H1 (cell line): Measurements from ENCODE around the gene ATP13A3. TPM values are rescaled to one million over a fixed set of nuclear protein-coding genes. Genes with fewer than 3 reads are reported as not detected.

ENCODE experiments used
- CTCF ChIA-PET: fragments of 300-600 bp; sonication (Branson Sonifier 250); formaldehyde crosslinking; loops from one replicate; lab custom pipeline; 2021; ENCODE audit not compliant: partially characterized antibody; lab: Charles Lee
- POLR2A ChIA-PET: fragments of 300-600 bp; sonication (Branson Sonifier 250); formaldehyde crosslinking; loops from one replicate; lab custom pipeline; 2021; ENCODE audit warnings: inconsistent platforms; ENCODE audit not compliant: partially characterized antibody; lab: Charles Lee
- DNase-seq, 2 experiments: peaks; one replicate each; pipeline versions ENCODE4 v3.0.0 to v3.0.0-alpha.2; 2010 to 2022; ENCODE audit warnings: low spot score in 2 of 2, low read depth in 1 of 2, mixed read lengths in 1 of 2
- FAIRE-seq: peaks from 2 replicates; lab custom pipeline; 2011; peaks lifted over from hg19 to GRCh38; lab: Jason Lieb, UNC
- H2AFZ ChIP-seq: 2 replicates; pipeline ENCODE4 v1.8.1; 2012; ENCODE audit warnings: low read length, inconsistent platforms
- H2AK5ac ChIP-seq: 2 replicates; pipeline ENCODE4 v1.6.1; 2013; ENCODE audit warnings: low read depth, low read length
- H2BK120ac ChIP-seq: replicated peaks from 2 replicates; pipeline ENCODE3; 2013; ENCODE audit warnings: low read depth, low read length, inconsistent platforms
- H2BK12ac ChIP-seq: 2 replicates; pipeline ENCODE4 v1.6.1; 2013; ENCODE audit warnings: low read depth, low read length
- H2BK15ac ChIP-seq: 2 replicates; pipeline ENCODE4 v1.6.1; 2013; ENCODE audit warnings: low read length
- H2BK20ac ChIP-seq: 2 replicates; pipeline ENCODE4 v1.6.1; 2013; ENCODE audit warnings: low read length
- H2BK5ac ChIP-seq: 2 replicates; pipeline ENCODE4 v1.6.1; 2013; ENCODE audit warnings: low read depth, low read length
- H3K14ac ChIP-seq: 2 replicates; pipeline ENCODE4 v1.6.1; 2013; ENCODE audit warnings: inconsistent platforms; ENCODE audit not compliant: insufficient read length
- H3K18ac ChIP-seq: 2 replicates; pipeline ENCODE4 v1.6.1; 2013; ENCODE audit warnings: low read length; ENCODE audit errors: extremely low read depth
- H3K23ac ChIP-seq: 2 replicates; pipeline ENCODE4 v1.6.1; 2013; ENCODE audit warnings: inconsistent platforms; ENCODE audit not compliant: insufficient read length
- H3K23me2 ChIP-seq: 2 replicates; pipeline ENCODE4 v1.6.1; 2013; ENCODE audit warnings: low read depth, low read length
- H3K27ac ChIP-seq: 2 replicates; pipeline ENCODE4 v1.6.1; 2011; ENCODE audit warnings: low read depth, low read length, inconsistent platforms
- H3K27me3 ChIP-seq, 4 experiments: replicated peaks in 1 of 4; 1 replicate in 1 of 4; 2 replicates in 3 of 4; pipeline versions ENCODE4 v1.6.1 to v1.8.1; 2011 to 2013; ENCODE audit warnings: low read length in 3 of 4, mild to moderate bottlenecking in 3 of 4, inconsistent platforms in 2 of 4, mixed read lengths in 2 of 4, moderate library complexity in 1 of 4; ENCODE audit not compliant: control insufficient read depth in 3 of 4, insufficient read depth in 3 of 4; ENCODE audit errors: extremely low read depth in 1 of 4
- H3K36me3 ChIP-seq, 4 experiments: 2 replicates each; pipeline versions ENCODE4 v1.6.1 to v1.8.1; 2011 to 2013; ENCODE audit warnings: mild to moderate bottlenecking in 4 of 4, low read length in 3 of 4, moderate library complexity in 2 of 4, control low read depth in 1 of 4, inconsistent platforms in 1 of 4; ENCODE audit not compliant: insufficient read depth in 4 of 4, control insufficient read depth in 2 of 4
- H3K4ac ChIP-seq: replicated peaks from 2 replicates; pipeline ENCODE3; 2013; ENCODE audit warnings: low read length, low read depth, mixed read lengths, inconsistent platforms; ENCODE audit not compliant: insufficient read length
- H3K4me1 ChIP-seq, 4 experiments: replicated peaks in 1 of 4; 1 replicate in 1 of 4; 2 replicates in 3 of 4; pipeline versions ENCODE4 v1.6.1 to v1.8.1; 2011 to 2013; ENCODE audit warnings: low read length in 3 of 4, inconsistent platforms in 2 of 4, mixed read lengths in 1 of 4; ENCODE audit not compliant: insufficient read depth in 4 of 4, control insufficient read depth in 3 of 4
- H3K4me2 ChIP-seq, 2 experiments: 2 replicates each; pipeline versions ENCODE4 v1.6.1 to v1.8.1; 2011 to 2013; ENCODE audit warnings: low read depth in 2 of 2, low read length in 2 of 2, control low read depth in 1 of 2, inconsistent platforms in 1 of 2, mild to moderate bottlenecking in 1 of 2; ENCODE audit not compliant: insufficient read depth in 1 of 2
- H3K4me3 ChIP-seq, 4 experiments: fragments of 200-600, 300-600 bp in 1 of 4; sonication (generic), shearing (Covaris generic), sonication (Bioruptor Twin) in 1 of 4; 2 replicates each; pipeline versions ENCODE4 v1.5.1 to v1.8.1; 2011 to 2016; ENCODE audit warnings: low read length in 4 of 4, low read depth in 3 of 4, control low read depth in 2 of 4, inconsistent platforms in 2 of 4, mild to moderate bottlenecking in 2 of 4, mixed read lengths in 1 of 4, moderate library complexity in 1 of 4; ENCODE audit not compliant: insufficient read depth in 2 of 4; ENCODE audit errors: extremely low read depth in 1 of 4
- H3K56ac ChIP-seq: replicated peaks from 2 replicates; pipeline ENCODE3; 2013; ENCODE audit warnings: low read depth, mild to moderate bottlenecking, mixed read lengths, low read length, inconsistent platforms; ENCODE audit not compliant: insufficient read length
- H3K79me1 ChIP-seq: 2 replicates; pipeline ENCODE4 v1.6.1; 2013; ENCODE audit warnings: low read depth, low read length, control low read depth
- H3K79me2 ChIP-seq, 2 experiments: 2 replicates each; pipeline versions ENCODE4 v1.6.1 to v1.8.1; 2012 to 2013; ENCODE audit warnings: low read length in 2 of 2, mild to moderate bottlenecking in 2 of 2, inconsistent platforms in 1 of 2; ENCODE audit not compliant: insufficient read depth in 2 of 2, control insufficient read depth in 1 of 2
- H3K9ac ChIP-seq, 4 experiments: replicated peaks in 1 of 4; 1 replicate in 1 of 4; 2 replicates in 3 of 4; pipeline versions ENCODE4 v1.6.1 to v1.8.1; 2011 to 2013; ENCODE audit warnings: low read depth in 3 of 4, low read length in 3 of 4, control low read depth in 2 of 4, mild to moderate bottlenecking in 2 of 4, moderate library complexity in 2 of 4, inconsistent platforms in 1 of 4; ENCODE audit errors: extremely low read depth in 1 of 4
- H3K9me3 ChIP-seq, 2 experiments: 2 replicates each; pipeline versions ENCODE4 v1.6.1 to v1.8.1; 2012 to 2013; ENCODE audit warnings: mild to moderate bottlenecking in 2 of 2, moderate library complexity in 2 of 2, control low read depth in 1 of 2, inconsistent platforms in 1 of 2, low read depth in 1 of 2, low read length in 1 of 2, mixed read lengths in 1 of 2; ENCODE audit not compliant: insufficient read depth in 2 of 2
- H4K20me1 ChIP-seq, 2 experiments: replicated peaks in 1 of 2; 2 replicates each; pipeline versions ENCODE3 to v1.8.1; 2011 to 2013; ENCODE audit warnings: inconsistent platforms in 2 of 2, low read length in 2 of 2, mild to moderate bottlenecking in 1 of 2; ENCODE audit not compliant: insufficient read depth in 2 of 2, control insufficient read depth in 1 of 2
- H4K5ac ChIP-seq: 2 replicates; pipeline ENCODE4 v1.6.1; 2013; ENCODE audit warnings: low read length, low read depth, mixed read lengths, inconsistent platforms; ENCODE audit not compliant: insufficient read length
- H4K8ac ChIP-seq: 2 replicates; pipeline ENCODE4 v1.8.0; 2013; ENCODE audit warnings: mild to moderate bottlenecking, moderate library complexity, low read length, inconsistent platforms; ENCODE audit not compliant: insufficient read depth; ENCODE audit errors: extremely low read depth
- H4K91ac ChIP-seq: replicated peaks from 2 replicates; pipeline ENCODE3; 2013; ENCODE audit warnings: low read length, mixed read lengths, inconsistent platforms; ENCODE audit not compliant: insufficient read length
- SP2 ChIP-seq: IDR thresholded peaks from 2 replicates; pipeline ENCODE4 v1.6.1; 2012; ENCODE audit warnings: mild to moderate bottlenecking, low read length, inconsistent platforms
- WGBS, 2 experiments: shearing (Covaris generic) in 1 of 2; methylation state at CpG; one replicate each; pipeline versions ENCODE4 v1.1.6 to v1.1.7; 2013 to 2015; ENCODE audit warnings: low lambda C conversion rate in 2 of 2, mixed read lengths in 2 of 2, inconsistent platforms in 1 of 2, low coverage in 1 of 2, missing lambda C conversion rate in 1 of 2; ENCODE audit not compliant: insufficient replicate concordance in 2 of 2, insufficient coverage in 1 of 2, insufficient read length in 1 of 2; ENCODE audit errors: extremely low coverage in 1 of 2, missing lambda C conversion rate in 1 of 2; 5-methylcytosine and 5-hydroxymethylcytosine counted together
- polyA plus RNA-seq, 7 experiments: library from polyadenylated mRNA; depleted of rRNA in 3 of 7; stranded (reverse) in 5 of 7; unstranded in 2 of 7; fragments of >200 nt in 5 of 7; fragments of 200-250 nt in 2 of 7; gene quantifications; 1 replicate in 5 of 7; 2 replicates in 1 of 7; 4 replicates in 1 of 7; pipeline versions ENCODE4 v1.2.1 to v1.2.3, GENCODE V29; 2011 to 2013; ENCODE audit warnings: missing spikeins in 2 of 7, mixed read lengths in 2 of 7
- total RNA-seq: library from RNA; stranded (reverse); fragmentation: NEBNext Ultra II Directional; extraction: Animal tissue kit (Norgen Biotek cat#: 25700); gene quantifications from 2 replicates; pipeline ENCODE4 v1.2.1, GENCODE V29; 2021

ATP13A3 gene
- total and polyA plus RNA-seq, 2 of the 8 experiments (the other 6 are each of a cell fraction or from before 2014, with no cell fraction given) = 18.6 to 92.2 TPM

DNA sequence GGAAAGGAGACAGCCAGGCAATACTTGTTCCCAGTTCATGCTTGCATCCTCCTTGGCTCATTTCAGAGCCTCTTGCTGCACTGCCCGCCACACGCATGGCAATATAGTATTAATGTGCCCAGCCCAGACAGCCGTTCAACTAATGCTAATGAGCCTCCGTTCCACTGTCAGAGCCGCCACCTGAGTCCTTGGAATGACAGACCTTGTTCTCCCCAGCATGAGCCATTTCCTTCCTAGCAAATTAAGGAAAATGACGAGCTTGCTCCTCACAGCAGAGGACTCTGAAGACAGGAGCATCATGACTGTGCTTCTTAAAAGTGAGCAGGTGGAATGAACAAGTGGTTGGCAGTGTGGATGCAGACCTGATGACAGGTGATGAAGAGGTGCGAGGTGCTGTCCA lies 106.5 kb downstream of the ATP13A3 start:
- H4K20me1 ChIP-seq = no peaks in the 10 kb centered on the region
- H2BK5ac ChIP-seq = no peak overlapping the region
- H3K27me3 ChIP-seq = no peaks in the 10 kb centered on the region
- no peaks in the 10 kb centered on the region for H3K79me2 ChIP-seq
- H3K9me3 ChIP-seq = no peaks in the 10 kb centered on the region
- FAIRE-seq = no peak
- H2AFZ ChIP-seq = no peak overlapping the region
- WGBS, 2 experiments = 83% methylated on average over 7 of the region's 7 CpGs; no CpG with 5 or more reads in 1 of the 2 experiments
- no peak overlapping the region for H3K14ac ChIP-seq
- H3K23ac ChIP-seq = no peak overlapping the region
- no peak overlapping the region; the same call in 1 of the 2 replicates for H4K8ac ChIP-seq
- H4K5ac ChIP-seq = no peak overlapping the region
- no peak for DNase-seq
- no peaks in the 10 kb centered on the region for H3K36me3 ChIP-seq
- no peak overlapping the region for H3K27ac ChIP-seq
- no peaks in the 10 kb centered on the region for H3K23me2 ChIP-seq
- no peak for TF ChIP-seq SP2
- H3K4ac ChIP-seq = no peak overlapping the region
- no peaks in the 10 kb centered on the region for H3K79me1 ChIP-seq
- H2AK5ac ChIP-seq = no peak overlapping the region
- H2BK12ac ChIP-seq = no peak overlapping the region
- no peak overlapping the region for H3K9ac ChIP-seq
- no peak overlapping the region for H3K56ac ChIP-seq
- H3K4me3 ChIP-seq = no peak overlapping the region
- no peak overlapping the region for H2BK20ac ChIP-seq
- H2BK15ac ChIP-seq = no peak overlapping the region
- H3K18ac ChIP-seq = no peak overlapping the region
- CTCF ChIA-PET = interaction anchor here (0.7 to 3.8 kb wide), 4 partner anchors 10 to 46 kb away, joined by 3 to 15 read pairs (median 8); partner anchors contain the start of gene LRRC15
- H3K4me2 ChIP-seq = no peak overlapping the region
- no peak overlapping the region for H2BK120ac ChIP-seq
- POLR2A ChIA-PET = interaction anchor here (1.1 kb wide), 1 partner anchor 17 kb away, joined by 3 read pairs; no protein-coding TSS in a partner anchor
- peaks cover 0 to 18% (median 9%) of the 10 kb centered on the region in 4 experiments; a peak in 6 of 7 replicates for H3K4me1 ChIP-seq
- H4K91ac ChIP-seq = no peak overlapping the region
